ENCODE measurements around the gene CCDC74B.
"Not testable (repeated sequence)": the region's sequence is repeated elsewhere in the genome, so short reads cannot be mapped to it uniquely, and the experiment has no call there.

GRCh38 chr2:130138326-130138725, 6.6 kb downstream of the CCDC74B start:
- TF ChIP-seq POLR2AphosphoS5, CTCF (IDR thresholded peaks at IDR 0.05): not testable (repeated sequence)

All from suprapubic skin (tissue), 3 donors.